K562 (cell line): ENCODE data around the gene SLC17A1. TPM values are rescaled to one million over a fixed set of nuclear protein-coding genes. Genes with fewer than 3 reads are reported as not detected.

Experiments
- ATAC-seq: fragments of 200-7000 bp; cut with Tn5 transposase; 3 replicates; pipeline ENCODE4 v1.9.1; 2020; ENCODE audit warnings: moderate library complexity
- BruUV-seq: library from RNA; stranded (reverse); fragments of 400-500 nt; replicated peaks from 2 replicates; lab custom pipeline; 2021; lab: Mats Ljungman, UMichigan
- CTCF ChIA-PET: fragments of 300-600 bp; formaldehyde crosslinking; extraction: SDS; loops from one replicate; lab custom pipeline; 2021; ENCODE audit warnings: low intra/inter-chr PET ratio; lab: Yijun Ruan, JAX
- POLR2A ChIA-PET: fragments of 300-600, 350-650 bp; sonication (Branson Sonifier 250); formaldehyde crosslinking; extraction: SDS; loops from one replicate; lab custom pipeline; 2021; ENCODE audit warnings: antibody characterized with exemption, inconsistent platforms; lab: Yijun Ruan, JAX
- DNase-seq, 4 experiments: peaks; one replicate each; pipeline versions ENCODE4 v3.0.0 to v3.0.0-alpha.2; 2011 to 2018; ENCODE audit warnings: low spot score in 3 of 4, mixed read lengths in 3 of 4; ENCODE audit errors: extremely low read depth in 1 of 4
- FAIRE-seq: peaks from 2 replicates; lab custom pipeline; 2011; peaks lifted over from hg19 to GRCh38; lab: Jason Lieb, UNC
- H2AFZ ChIP-seq: 2 replicates; pipeline ENCODE4 v1.6.0; 2011; ENCODE audit warnings: low read depth, low read length, control low read depth, inconsistent platforms
- H3K27ac ChIP-seq: fragments of 200-600 bp; 3 replicates; pipeline ENCODE4 v1.8.0; 2011; ENCODE audit warnings: low read depth, mild to moderate bottlenecking, control low read depth, inconsistent platforms, low read length, moderate library complexity, mixed read lengths; ENCODE audit errors: extremely low read depth
- H3K27me3 ChIP-seq, 2 experiments: fragments of 300-600 bp in 1 of 2; 2 replicates in 1 of 2; 3 replicates in 1 of 2; pipeline versions ENCODE4 v1.6.0 to v1.8.0; 2011; ENCODE audit warnings: inconsistent platforms in 2 of 2, low read length in 2 of 2, mild to moderate bottlenecking in 1 of 2, mixed read lengths in 1 of 2, moderate library complexity in 1 of 2; ENCODE audit not compliant: control insufficient read depth in 2 of 2, insufficient read depth in 2 of 2
- H3K36me3 ChIP-seq: fragments of 300-600 bp; 3 replicates; pipeline ENCODE4 v1.8.0; 2011; ENCODE audit warnings: mild to moderate bottlenecking, low read length, inconsistent platforms; ENCODE audit not compliant: control insufficient read depth, insufficient read depth
- H3K4me1 ChIP-seq, 2 experiments: fragments of 200-600 bp in 1 of 2; replicated peaks in 1 of 2; 2 replicates in 1 of 2; 3 replicates in 1 of 2; pipeline versions ENCODE4 v1.5.1 to v1.8.0; 2011; ENCODE audit warnings: inconsistent platforms in 2 of 2, low read length in 2 of 2, mild to moderate bottlenecking in 1 of 2, mixed read lengths in 1 of 2, moderate library complexity in 1 of 2; ENCODE audit not compliant: control insufficient read depth in 2 of 2, insufficient read depth in 2 of 2
- H3K4me2 ChIP-seq: 2 replicates; pipeline ENCODE4 v1.6.1; 2011; ENCODE audit warnings: low read length, control low read depth, inconsistent platforms, mixed read lengths; ENCODE audit not compliant: insufficient read depth
- H3K4me3 ChIP-seq: fragments of 200-600 bp; sonication (generic), shearing (Covaris generic); 2 replicates; pipeline ENCODE4 v1.5.1; 2016; ENCODE audit warnings: control low read depth, inconsistent platforms
- H3K79me2 ChIP-seq: fragments of 200-600 bp; 3 replicates; pipeline ENCODE4 v1.8.0; 2011; ENCODE audit warnings: low read length, inconsistent platforms; ENCODE audit not compliant: control insufficient read depth, insufficient read depth
- H3K9ac ChIP-seq, 2 experiments: 2 replicates each; pipeline versions ENCODE4 v1.6.0 to v1.6.1; 2011; ENCODE audit warnings: low read depth in 2 of 2, low read length in 2 of 2, control low read depth in 1 of 2, inconsistent platforms in 1 of 2, mild to moderate bottlenecking in 1 of 2, mixed read lengths in 1 of 2; ENCODE audit not compliant: insufficient read depth in 1 of 2
- H3K9me1 ChIP-seq: one replicate; pipeline ENCODE4 v1.6.0; 2011; ENCODE audit warnings: inconsistent platforms, mild to moderate bottlenecking, low read length, moderate library complexity; ENCODE audit not compliant: control insufficient read depth, insufficient read depth
- H3K9me3 ChIP-seq: replicated peaks from 2 replicates; pipeline ENCODE4 v1.5.1; 2011; ENCODE audit warnings: low read depth, low read length, inconsistent platforms; ENCODE audit not compliant: control insufficient read depth, insufficient read depth
- H4K20me1 ChIP-seq: replicated peaks from 2 replicates; pipeline ENCODE4 v1.6.1; 2011; ENCODE audit warnings: low read length, inconsistent platforms, mixed read lengths; ENCODE audit not compliant: control insufficient read depth, insufficient read depth
- BDP1 ChIP-seq: IDR thresholded peaks from 3 replicates; pipeline ENCODE4 v1.6.1; 2011; ENCODE audit not compliant: insufficient read length, insufficient read depth
- DIDO1 ChIP-seq: fragments of 450-650 bp; IDR thresholded peaks from 2 replicates; pipeline ENCODE4 v1.6.1; 2016; ENCODE audit warnings: low read depth, missing biosample characterization, missing genetic modification characterization
- MAX ChIP-seq: sonication (generic); formaldehyde crosslinking; IDR thresholded peaks from 2 replicates; pipeline ENCODE4 v1.9.0; 2022; ENCODE audit warnings: mild to moderate bottlenecking, missing genetic modification reagents
- MED1 ChIP-seq: sonication (generic); formaldehyde crosslinking; IDR thresholded peaks from 2 replicates; pipeline ENCODE4 v1.8.1; 2023; ENCODE audit warnings: missing genetic modification reagents, borderline replicate concordance
- NR2C2 ChIP-seq, 2 experiments: fragments of 200-800 bp in 1 of 2; sonication (Bioruptor generic) in 1 of 2; sonication (generic) in 1 of 2; formaldehyde crosslinking in 1 of 2; IDR thresholded peaks; 2 replicates each; pipeline versions ENCODE4 v1.6.1 to v1.8.0; 2016 to 2022; ENCODE audit warnings: mild to moderate bottlenecking in 1 of 2, missing compliant biosample characterization in 1 of 2, missing genetic modification characterization in 1 of 2, missing genetic modification reagents in 1 of 2
- POLR3G ChIP-seq: IDR thresholded peaks from 2 replicates; pipeline ENCODE4 v1.6.1; 2011; ENCODE audit not compliant: insufficient read length, insufficient replicate concordance; ENCODE audit errors: extremely low read depth
- SRSF1 ChIP-seq: fragments of 200-400 bp; formaldehyde crosslinking; IDR thresholded peaks from 2 replicates; pipeline ENCODE4 v1.6.1; 2017; ENCODE audit warnings: mild to moderate bottlenecking, low read depth, low read length, moderate library complexity
- TCF3 ChIP-seq: sonication (generic); formaldehyde crosslinking; IDR thresholded peaks from 2 replicates; pipeline ENCODE4 v1.4.0; 2020; ENCODE audit warnings: mild to moderate bottlenecking, missing genetic modification reagents
- ZNF146 ChIP-seq: IDR thresholded peaks from one replicate; pipeline ENCODE4 v1.6.1; 2018; ENCODE audit warnings: missing compliant biosample characterization; ENCODE audit not compliant: unreplicated experiment
- WGBS: fragments of 100-300 bp; shearing (Covaris generic); methylation state at CpG from one replicate; pipeline ENCODE4 v1.1.6; 2016; ENCODE audit warnings: low coverage, mixed read lengths; ENCODE audit not compliant: insufficient coverage; ENCODE audit errors: missing lambda C conversion rate; 5-methylcytosine and 5-hydroxymethylcytosine counted together
- in situ Hi-C: fragments of 300-500 bp; cut with MboI; formaldehyde crosslinking; loops from 4 replicates; pipeline ENCODE4 v1.15.0; 2018; ENCODE audit warnings: inconsistent platforms, mixed read lengths
- intact Hi-C: fragments of 100-400 bp; cut with micrococcal nuclease; formaldehyde crosslinking; loops from 2 replicates; pipeline ENCODE4 v1.14.2; 2022
- polyA plus RNA-seq, 8 experiments: library from polyadenylated mRNA; depleted of rRNA in 4 of 8; stranded (reverse) in 5 of 8; unstranded in 3 of 8; fragments of >200 nt; fragmentation: Nextera tagmentation in 2 of 8; fragmentation: Illumina TruSeq in 1 of 8; extraction: Ambion mirVana in 2 of 8; extraction: Trizol in 1 of 8; gene quantifications; 2 replicates each; pipeline versions ENCODE4 v1.2.1 to v1.2.3, GENCODE V29; 2011 to 2014; ENCODE audit warnings: inconsistent platforms in 1 of 8, missing spikeins in 1 of 8
- total RNA-seq, 7 experiments: library from RNA; depleted of rRNA in 6 of 7; stranded (reverse); fragments of >200 nt in 6 of 7; fragmentation: Illumina TruSeq in 2 of 7; extraction: Trizol in 2 of 7; gene quantifications; 2 replicates each; pipeline versions ENCODE4 v1.2.1 to v1.2.3, GENCODE V29; 2011 to 2021; ENCODE audit warnings: low replicate concordance in 1 of 7

Gene SLC17A1
- total and polyA plus RNA-seq, 9 of the 15 experiments (the other 6 are each of a cell fraction or from before 2014, with no cell fraction given) = not detected

GRCh38 chr6:25830458-25830857 is 1.4 kb downstream of the SLC17A1 start:
- no TSS peak for BruUV-seq
- H2AFZ ChIP-seq = no peak overlapping the region
- H3K4me2 ChIP-seq = no peak overlapping the region
- no peaks in the 10 kb centered on the region for H3K9me3 ChIP-seq
- H3K27me3 ChIP-seq = peaks cover 0 to 2% of the 10 kb centered on the region in 2 experiments; a peak in 3 of 5 replicates
- 0% methylated on average over 4 of the region's 4 CpGs for WGBS
- intact Hi-C loops (no loop called here), in situ Hi-C loops (no loop called here)
- no peaks in the 10 kb centered on the region for H3K79me2 ChIP-seq
- H4K20me1 ChIP-seq = no peaks in the 10 kb centered on the region
- H3K4me1 ChIP-seq = no peaks in the 10 kb centered on the region
- POLR2A ChIA-PET = interaction anchor here (1.0 kb wide), 1 partner anchor 15 kb away, joined by 3 read pairs; no protein-coding TSS in a partner anchor
- ATAC-seq = no peak
- no peak for TF ChIP-seq BDP1
- no peak for TF ChIP-seq TCF3
- TF ChIP-seq POLR3G = no peak
- TF ChIP-seq ZNF146 (CRISPR knock-in tag) = no peak
- no peak for TF ChIP-seq DIDO1 (tag)
- TF ChIP-seq, all 486 proteins: peak for 0
- DNase-seq (no peak), FAIRE-seq (no peak)
- no peaks in the 10 kb centered on the region for H3K9me1 ChIP-seq
- CTCF ChIA-PET = no interaction called here
- H3K4me3 ChIP-seq = no peak overlapping the region
- no peak overlapping the region for H3K27ac ChIP-seq
- no peak overlapping the region for H3K9ac ChIP-seq
- H3K36me3 ChIP-seq = no peaks in the 10 kb centered on the region

- Histone ChIP-seq H3K27ac (no peak overlapping the region), H3K79me2 (no peaks in the 10 kb centered on the region), H2AFZ (no peak overlapping the region), H3K9ac (no peak overlapping the region), H3K9me1 (no peaks in the 10 kb centered on the region), H3K4me1 (no peaks in the 10 kb centered on the region), H3K4me3 (no peak overlapping the region), H3K27me3 (peaks cover 0 to 2% of the 10 kb centered on the region in 2 experiments; a peak in 3 of 5 replicates), H4K20me1 (no peaks in the 10 kb centered on the region), H3K4me2 (no peak overlapping the region), H3K36me3 (no peaks in the 10 kb centered on the region), H3K9me3 (no peaks in the 10 kb centered on the region)
- in situ Hi-C loops (no loop called here), intact Hi-C loops (no loop called here)
- TF ChIP-seq NR2C2 (CRISPR knock-in tag; IDR thresholded peaks at IDR 0.05) (no peak), NR2C2 (tag; IDR thresholded peaks at IDR 0.05) (no peak), SRSF1 (no peak), MED1 (no peak), MAX (no peak)
- ChIA-PET CTCF (no interaction called here), POLR2A (interaction anchor here (1.0 kb wide), 1 partner anchor 14 kb away, joined by 3 read pairs; no protein-coding TSS in a partner anchor)
- FAIRE-seq (no peak), DNase-seq (no peak), ATAC-seq (no peak)
- WGBS = 0% methylated on average over 1 of the region's 1 CpG
- no TSS peak for BruUV-seq
These were observed 2.5 kb downstream of the SLC17A1 start for GRCh38 chr6:25829375-25829774.
